Lung (tissue), 12 donors: ENCODE results near the gene ONECUT1. TPM values are rescaled to one million over a fixed set of nuclear protein-coding genes. Genes with fewer than 3 reads are reported as not detected.

Source experiments
- ATAC-seq: fragments of 200-7000 bp; cut with Tn5 transposase; one replicate; pipeline ENCODE4 v1.9.1; 2020; ENCODE audit warnings: moderate number of reproducible peaks; ENCODE audit not compliant: insufficient read depth, low FRiP score
- DNase-seq, 3 donors: peaks; one replicate each; pipeline ENCODE4 v3.0.0-alpha.2; 2013 to 2017
- H3K27ac ChIP-seq, 2 donors: one replicate each; pipeline ENCODE4 v1.5.1; 2013; ENCODE audit warnings: mild to moderate bottlenecking in 2 of 2, moderate library complexity in 2 of 2, control low read depth in 1 of 2, inconsistent platforms in 1 of 2, low read depth in 1 of 2, low read length in 1 of 2
- H3K27me3 ChIP-seq, 3 donors: one replicate each; pipeline ENCODE4 v1.5.1; 2013; ENCODE audit warnings: low read length in 2 of 3; ENCODE audit not compliant: control insufficient read depth in 3 of 3, insufficient read depth in 3 of 3
- H3K36me3 ChIP-seq, 4 donors: one replicate each; pipeline ENCODE4 v1.5.1; 2013; ENCODE audit warnings: low read length in 4 of 4, mild to moderate bottlenecking in 1 of 4, moderate library complexity in 1 of 4; ENCODE audit not compliant: control insufficient read depth in 4 of 4, insufficient read depth in 4 of 4
- H3K4me1 ChIP-seq, 5 donors: one replicate each; pipeline ENCODE4 v1.5.1; 2013; ENCODE audit warnings: low read length in 5 of 5, mild to moderate bottlenecking in 2 of 5, moderate library complexity in 1 of 5; ENCODE audit not compliant: control insufficient read depth in 5 of 5, insufficient read depth in 5 of 5
- H3K4me3 ChIP-seq: one replicate; pipeline ENCODE4 v1.5.1; 2013; ENCODE audit warnings: mild to moderate bottlenecking, control low read depth, moderate library complexity
- H3K9ac ChIP-seq, 2 donors: one replicate each; pipeline ENCODE4 v1.5.1; 2013; ENCODE audit warnings: low read length in 2 of 2, control low read depth in 1 of 2; ENCODE audit not compliant: insufficient read depth in 1 of 2
- H3K9me3 ChIP-seq, 4 donors: one replicate each; pipeline ENCODE4 v1.5.1; 2013; ENCODE audit warnings: low read length in 3 of 4, mild to moderate bottlenecking in 1 of 4, moderate library complexity in 1 of 4; ENCODE audit not compliant: control insufficient read depth in 4 of 4, insufficient read depth in 3 of 4
- WGBS, 2 donors: extraction: QIAGEN DNeasy Blood & Tissue Kit; methylation state at CpG; one replicate each; pipeline ENCODE4 v1.1.7; 2013; 5-methylcytosine and 5-hydroxymethylcytosine counted together
- polyA plus RNA-seq, 2 donors: library from polyadenylated mRNA; stranded (reverse); fragments of 200-250 nt; gene quantifications; one replicate each; pipeline ENCODE4 v1.2.1, GENCODE V29; 2013
- total RNA-seq, 2 donors: library from RNA; depleted of rRNA in 1 of 2; stranded (reverse); fragments of >200 nt in 1 of 2; gene quantifications; one replicate each; pipeline ENCODE4 v1.2.1, GENCODE V29; 2014 to 2021
- TF ChIP-seq, protein P1 (sequence below): IDR thresholded peaks from 2 replicates; pipeline ENCODE4 v1.5.1; 2012; ENCODE audit warnings: mild to moderate bottlenecking; ENCODE audit errors: control extremely low read depth, extremely low read depth
- donor health status: control.
- donor health status: control.
- donor health status: Bipolar disorder and iron deficiency.
- donor health status: healthy.
- donor health status: DM: yes; HTN: yes; CAD: no.

ONECUT1 gene
- total and polyA plus RNA-seq, 4 donors = 0.18 TPM; not detected in 3

DNA sequence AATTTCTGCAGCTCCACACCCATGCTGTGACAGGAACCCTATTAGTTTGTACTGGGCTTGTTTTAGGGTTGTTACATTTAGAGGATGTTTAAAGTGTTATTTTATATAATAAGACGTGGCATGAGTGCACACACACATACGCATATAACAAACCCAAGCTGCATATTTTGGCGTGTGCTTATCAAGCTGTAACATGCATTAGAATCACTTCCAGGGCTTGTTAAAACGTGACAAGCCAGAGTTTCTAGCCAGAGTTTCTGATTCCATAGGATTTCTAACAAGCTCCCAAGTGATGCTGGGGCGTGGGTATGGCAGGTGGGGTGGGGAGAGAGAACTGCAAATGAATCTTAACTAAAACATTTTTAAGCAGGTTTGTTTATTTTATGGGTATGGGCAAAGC lies 17.4 kb downstream of the ONECUT1 start:
- Histone ChIP-seq H3K36me3 (no peaks in the 10 kb centered on the region), H3K9ac (no peak overlapping the region), H3K27ac (no peak overlapping the region), H3K27me3 (peaks cover 8 to 46% (median 12%) of the 10 kb centered on the region in 3 donors), H3K9me3 (no peaks in the 10 kb centered on the region), H3K4me1 (no peaks in the 10 kb centered on the region), H3K4me3 (no peak overlapping the region)
- ATAC-seq = no peak
- 44 to 69% methylated on average over 5 of the region's 5 CpGs for WGBS, 2 donors
- no peak for DNase-seq
- TF ChIP-seq, protein P1, sequence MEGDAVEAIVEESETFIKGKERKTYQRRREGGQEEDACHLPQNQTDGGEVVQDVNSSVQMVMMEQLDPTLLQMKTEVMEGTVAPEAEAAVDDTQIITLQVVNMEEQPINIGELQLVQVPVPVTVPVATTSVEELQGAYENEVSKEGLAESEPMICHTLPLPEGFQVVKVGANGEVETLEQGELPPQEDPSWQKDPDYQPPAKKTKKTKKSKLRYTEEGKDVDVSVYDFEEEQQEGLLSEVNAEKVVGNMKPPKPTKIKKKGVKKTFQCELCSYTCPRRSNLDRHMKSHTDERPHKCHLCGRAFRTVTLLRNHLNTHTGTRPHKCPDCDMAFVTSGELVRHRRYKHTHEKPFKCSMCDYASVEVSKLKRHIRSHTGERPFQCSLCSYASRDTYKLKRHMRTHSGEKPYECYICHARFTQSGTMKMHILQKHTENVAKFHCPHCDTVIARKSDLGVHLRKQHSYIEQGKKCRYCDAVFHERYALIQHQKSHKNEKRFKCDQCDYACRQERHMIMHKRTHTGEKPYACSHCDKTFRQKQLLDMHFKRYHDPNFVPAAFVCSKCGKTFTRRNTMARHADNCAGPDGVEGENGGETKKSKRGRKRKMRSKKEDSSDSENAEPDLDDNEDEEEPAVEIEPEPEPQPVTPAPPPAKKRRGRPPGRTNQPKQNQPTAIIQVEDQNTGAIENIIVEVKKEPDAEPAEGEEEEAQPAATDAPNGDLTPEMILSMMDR = no peak

DNA sequence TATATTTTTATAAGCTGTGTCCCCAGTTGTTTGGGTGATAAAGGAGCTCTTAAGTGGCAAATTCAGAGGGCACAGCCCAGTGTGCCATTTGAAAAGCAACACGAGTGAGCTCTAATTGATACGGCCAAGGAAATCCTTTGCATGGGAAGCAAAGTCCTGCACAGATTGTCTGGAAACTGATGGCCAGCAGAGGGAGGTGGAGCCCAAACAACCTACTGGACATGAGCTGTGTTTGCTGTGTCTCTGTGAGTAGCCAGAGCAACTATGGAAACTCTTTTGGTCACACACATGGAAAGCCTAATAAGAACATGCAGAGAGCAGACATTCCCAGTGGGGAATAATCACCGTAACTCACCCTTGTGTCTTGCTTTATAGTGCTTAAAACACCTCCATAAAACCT lies 24.4 kb downstream of the ONECUT1 start:
- ATAC-seq (no peak), DNase-seq (no peak)
- Histone ChIP-seq H3K36me3 (no peaks in the 10 kb centered on the region), H3K27ac (no peak overlapping the region), H3K4me1 (no peaks in the 10 kb centered on the region), H3K4me3 (no peak overlapping the region), H3K9ac (no peak overlapping the region), H3K27me3 (peaks cover 0 to 23% (median 9%) of the 10 kb centered on the region in 3 donors), H3K9me3 (peaks cover 0 to 6% (median 0%) of the 10 kb centered on the region in 4 donors)
- TF ChIP-seq, protein P1 = no peak
- WGBS, 2 donors = 49 to 60% methylated on average over 3 of the region's 3 CpGs

DNA sequence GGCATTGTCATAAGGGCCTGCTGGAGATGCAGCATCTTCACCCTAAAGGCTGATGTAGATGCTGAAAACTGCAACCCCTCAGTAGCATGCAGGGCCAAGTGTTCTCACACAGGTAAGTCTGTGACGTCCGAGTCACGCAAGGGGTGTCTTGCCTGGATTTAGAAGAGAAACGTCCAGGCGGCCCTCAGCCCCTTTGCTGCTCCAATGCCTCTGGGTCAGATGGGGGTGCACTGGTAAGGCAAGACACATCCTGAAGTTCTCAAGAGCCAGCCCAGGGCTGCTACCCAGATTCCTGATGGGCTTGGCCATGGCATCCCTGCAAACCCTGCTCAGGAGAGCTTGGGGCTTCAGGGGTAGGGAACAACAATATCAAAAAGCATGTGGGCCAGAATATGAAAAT lies 25.4 kb downstream of the ONECUT1 start:
- DNase-seq (no peak), ATAC-seq (no peak)
- Histone ChIP-seq H3K36me3 (no peaks in the 10 kb centered on the region), H3K27me3 (peaks cover 0 to 19% (median 5%) of the 10 kb centered on the region in 3 donors), H3K4me1 (no peaks in the 10 kb centered on the region), H3K27ac (no peak overlapping the region), H3K4me3 (no peak overlapping the region), H3K9me3 (peaks cover 0 to 7% (median 0%) of the 10 kb centered on the region in 4 donors), H3K9ac (no peak overlapping the region)
- TF ChIP-seq, protein P1 = no peak
- WGBS, 2 donors = 90 to 93% methylated on average over 5 of the region's 5 CpGs

DNA sequence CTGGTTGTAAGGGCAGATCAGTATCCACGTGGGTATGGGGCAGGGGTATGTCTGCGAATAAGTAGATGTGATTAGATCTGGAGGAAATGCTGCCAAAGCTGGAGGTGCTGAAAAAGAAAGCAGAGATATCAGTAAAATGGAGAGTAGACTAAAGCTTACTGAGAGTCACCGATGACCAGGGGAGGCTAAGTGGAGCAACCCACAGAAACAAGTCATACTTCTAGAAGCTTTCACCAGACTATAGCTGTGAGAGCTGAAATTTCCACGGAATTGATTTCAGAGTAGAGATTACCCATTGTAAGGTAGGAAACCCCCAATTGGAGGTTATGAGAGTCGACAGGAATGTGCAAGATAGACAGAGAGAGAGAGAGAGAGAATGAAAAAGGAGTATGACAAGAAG lies 27.5 kb downstream of the ONECUT1 start:
- no peak for DNase-seq
- no peak overlapping the region for H3K4me3 ChIP-seq
- H3K27me3 ChIP-seq = peaks cover 0 to 7% (median 0%) of the 10 kb centered on the region in 3 donors
- WGBS, 2 donors = 78 to 82% methylated on average over 5 of the region's 5 CpGs
- no peak overlapping the region for H3K9ac ChIP-seq
- H3K4me1 ChIP-seq = no peaks in the 10 kb centered on the region
- ATAC-seq = no peak
- H3K9me3 ChIP-seq = peaks cover 0 to 7% (median 0%) of the 10 kb centered on the region in 4 donors
- H3K36me3 ChIP-seq = no peaks in the 10 kb centered on the region
- H3K27ac ChIP-seq = no peak overlapping the region
- TF ChIP-seq, protein P1 = no peak
